Inflammatory macrophage treated with lipopolysaccharide for 4 hours (primary cell): ENCODE measurements around the gene IFT81.

Experiments
- DNase-seq: peaks from one replicate; pipeline ENCODE4 v3.0.0-alpha.2; 2020

The IFT81 gene, protein sequence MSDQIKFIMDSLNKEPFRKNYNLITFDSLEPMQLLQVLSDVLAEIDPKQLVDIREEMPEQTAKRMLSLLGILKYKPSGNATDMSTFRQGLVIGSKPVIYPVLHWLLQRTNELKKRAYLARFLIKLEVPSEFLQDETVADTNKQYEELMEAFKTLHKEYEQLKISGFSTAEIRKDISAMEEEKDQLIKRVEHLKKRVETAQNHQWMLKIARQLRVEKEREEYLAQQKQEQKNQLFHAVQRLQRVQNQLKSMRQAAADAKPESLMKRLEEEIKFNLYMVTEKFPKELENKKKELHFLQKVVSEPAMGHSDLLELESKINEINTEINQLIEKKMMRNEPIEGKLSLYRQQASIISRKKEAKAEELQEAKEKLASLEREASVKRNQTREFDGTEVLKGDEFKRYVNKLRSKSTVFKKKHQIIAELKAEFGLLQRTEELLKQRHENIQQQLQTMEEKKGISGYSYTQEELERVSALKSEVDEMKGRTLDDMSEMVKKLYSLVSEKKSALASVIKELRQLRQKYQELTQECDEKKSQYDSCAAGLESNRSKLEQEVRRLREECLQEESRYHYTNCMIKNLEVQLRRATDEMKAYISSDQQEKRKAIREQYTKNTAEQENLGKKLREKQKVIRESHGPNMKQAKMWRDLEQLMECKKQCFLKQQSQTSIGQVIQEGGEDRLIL

DNA sequence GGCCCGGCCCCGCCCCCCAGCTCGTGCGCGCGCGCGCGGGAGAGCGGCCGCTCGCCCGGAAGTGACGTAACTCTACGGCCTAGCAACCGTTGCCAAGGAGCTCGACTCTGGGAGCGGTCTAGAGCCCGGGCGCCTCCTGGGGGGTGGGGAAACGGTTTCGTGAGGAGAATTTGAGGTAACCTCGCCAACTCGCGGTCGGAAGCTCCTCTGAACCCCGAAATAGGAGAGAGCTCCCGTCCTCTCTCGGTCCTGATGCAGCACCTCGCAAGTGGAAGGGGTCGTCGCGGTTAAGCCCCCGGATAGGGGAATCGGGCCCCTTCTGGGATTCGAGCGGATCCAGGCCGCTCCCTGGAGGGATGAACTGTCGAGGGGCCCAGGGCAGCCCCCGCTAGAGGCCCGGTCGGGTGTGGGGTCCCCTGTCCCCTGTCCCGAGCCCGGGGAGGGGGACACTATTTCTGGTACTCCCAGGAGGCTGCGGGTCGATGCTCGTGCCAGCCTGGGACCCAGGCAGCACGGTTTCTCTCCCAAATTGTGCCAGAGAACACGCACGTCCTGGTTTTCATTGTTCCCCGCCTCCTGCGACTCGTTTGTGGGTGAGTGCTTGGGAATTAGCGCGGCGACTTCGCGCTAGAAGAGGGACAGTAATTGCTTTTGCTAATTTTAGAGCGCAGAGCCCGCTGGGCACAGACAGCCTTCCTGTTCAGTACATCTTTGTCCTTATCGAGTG, at the start of gene IFT81:
Gene IFT81 (plus strand): TSS at position 89 of the 727 bp plus-strand sequence. CDS start 3,024 bp downstream, outside the sequence.
- DNase-seq: peak; percentile 92

DNA sequence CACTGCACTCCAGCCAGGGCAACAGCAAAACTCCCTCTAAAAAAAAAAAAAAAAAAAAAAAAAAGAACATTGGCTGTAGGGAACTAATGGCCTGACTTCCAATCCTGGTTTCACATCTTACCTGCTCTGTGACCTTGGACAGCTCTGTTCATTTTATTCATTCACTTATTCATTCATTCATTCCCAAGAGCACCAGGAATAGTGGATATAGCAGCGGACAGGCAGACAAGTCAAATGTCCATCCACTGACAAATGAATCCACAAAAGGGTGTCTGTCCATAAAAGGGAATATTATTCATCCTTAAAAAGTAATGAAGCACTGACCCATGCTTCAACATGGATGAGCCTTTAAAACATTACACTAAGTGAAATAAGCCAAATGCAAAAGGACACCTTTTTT, 48.3 kb upstream of the IFT81 start:
- no peak for DNase-seq

DNA sequence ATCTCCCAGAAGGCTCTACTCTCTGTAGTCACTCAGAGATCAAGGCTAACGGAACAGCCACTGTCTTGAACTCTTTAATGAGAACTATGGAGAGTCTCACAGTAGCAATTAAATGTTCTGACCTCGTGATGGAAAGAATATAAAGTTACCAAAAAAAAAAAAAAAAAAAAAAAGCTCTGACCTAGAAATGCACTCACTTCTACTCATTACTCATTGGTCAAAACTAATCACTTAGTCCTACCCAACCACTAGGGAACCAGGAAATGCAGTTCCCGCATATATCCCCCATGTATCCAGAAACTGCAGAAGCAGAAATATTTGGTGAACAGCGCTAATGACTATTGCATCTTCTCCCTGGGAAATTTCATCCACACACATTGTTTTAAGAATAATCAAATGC, 46.4 kb upstream of the IFT81 start:
- no peak for DNase-seq

DNA sequence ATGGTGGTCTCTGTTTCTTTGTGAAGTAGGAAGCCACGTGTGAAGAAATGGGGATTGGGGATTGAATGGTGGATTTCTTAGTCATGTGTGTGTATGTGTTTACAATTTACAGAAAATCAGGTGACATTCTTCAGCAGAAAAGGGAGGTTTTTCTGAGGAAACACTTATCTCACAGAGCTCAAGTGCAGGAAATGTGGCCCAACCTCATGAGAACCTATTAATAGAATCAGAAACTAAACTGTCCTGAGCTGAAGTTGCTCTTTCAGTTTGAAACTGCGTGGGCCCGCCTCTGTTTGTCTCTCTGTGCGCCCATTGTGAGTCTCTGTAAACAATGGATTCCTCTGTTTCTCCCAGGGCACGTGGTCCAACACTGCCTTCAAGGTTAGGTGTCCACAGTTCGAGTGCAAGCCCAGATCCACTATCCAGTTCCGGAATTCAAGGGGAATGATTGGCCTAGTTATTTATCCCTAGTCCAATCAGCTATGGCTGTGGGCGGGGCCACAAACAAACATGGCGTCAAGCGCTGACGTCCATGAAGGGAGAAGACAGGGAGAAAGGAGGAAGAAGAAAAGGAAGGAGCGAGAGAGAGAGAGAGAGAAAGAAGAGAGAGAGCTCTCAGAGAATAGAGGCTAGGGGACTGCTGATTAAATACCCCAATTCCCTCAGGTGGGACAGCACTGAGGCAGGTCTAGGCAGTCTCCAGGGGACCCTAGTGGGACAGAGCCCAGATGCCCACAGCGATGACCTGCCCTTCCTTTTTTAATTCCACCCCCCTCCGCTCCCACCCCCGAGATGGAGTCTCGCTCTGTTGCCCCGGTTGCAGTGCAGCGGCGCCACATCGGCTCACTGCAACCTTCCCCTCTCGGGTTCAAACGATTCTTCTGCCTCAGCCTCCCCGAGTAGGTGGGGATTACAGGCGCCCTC, 44.4 kb upstream of the IFT81 start:
- DNase-seq: peak; percentile 96

DNA sequence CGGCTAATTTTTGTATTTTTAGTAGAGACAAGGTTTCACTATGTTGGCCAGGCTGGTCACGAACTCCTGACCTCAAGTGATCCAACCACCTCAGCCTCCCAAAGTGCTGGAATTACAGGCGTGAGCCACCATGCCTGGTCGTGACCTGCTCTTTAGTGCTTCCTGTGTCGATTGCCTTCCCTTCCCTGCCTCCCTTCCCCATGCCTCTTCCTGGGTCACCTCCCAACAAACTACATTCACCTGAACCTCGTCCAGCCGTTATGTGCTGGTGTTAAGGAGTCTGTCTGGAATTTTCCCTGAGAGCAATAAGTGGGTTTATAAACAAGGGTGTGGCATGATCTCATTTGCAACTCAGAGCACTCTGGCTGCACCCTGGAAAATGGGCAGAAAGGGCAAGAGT, 43.7 kb upstream of the IFT81 start:
- no peak for DNase-seq

DNA sequence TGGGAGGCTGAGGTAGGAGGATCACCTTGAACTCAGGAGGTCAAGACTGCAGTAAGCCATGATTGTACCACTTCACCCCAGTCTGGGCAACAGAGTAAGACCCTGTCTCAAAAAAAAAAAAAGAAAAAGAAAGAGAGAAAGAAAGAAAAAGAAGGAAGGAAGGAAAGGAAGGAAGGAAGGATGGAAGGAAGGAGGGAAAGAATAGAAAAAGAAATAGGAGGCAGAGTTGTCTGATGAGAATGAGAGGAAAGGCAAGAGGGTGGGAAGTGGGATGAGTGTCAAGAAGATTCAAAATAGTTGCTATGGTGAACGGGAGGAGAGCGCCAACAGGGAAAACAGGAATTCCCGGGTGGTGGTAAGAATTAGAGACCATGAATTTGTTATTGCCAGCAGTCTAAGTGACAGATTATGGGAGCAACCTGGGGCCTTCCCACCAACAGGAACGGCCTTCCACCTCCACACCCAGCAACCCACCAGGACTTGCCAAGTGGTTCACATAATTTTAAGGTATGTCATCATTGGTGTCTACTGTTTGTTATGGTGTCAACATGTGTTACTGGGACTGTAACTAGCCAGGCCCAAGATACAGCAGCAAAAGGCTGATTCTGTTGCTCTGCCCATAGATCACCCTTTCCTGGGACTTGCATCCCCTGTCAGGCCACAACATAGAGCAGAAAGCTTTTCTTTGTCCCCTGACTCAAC, 39.7 kb upstream of the IFT81 start:
- DNase-seq: no peak

DNA sequence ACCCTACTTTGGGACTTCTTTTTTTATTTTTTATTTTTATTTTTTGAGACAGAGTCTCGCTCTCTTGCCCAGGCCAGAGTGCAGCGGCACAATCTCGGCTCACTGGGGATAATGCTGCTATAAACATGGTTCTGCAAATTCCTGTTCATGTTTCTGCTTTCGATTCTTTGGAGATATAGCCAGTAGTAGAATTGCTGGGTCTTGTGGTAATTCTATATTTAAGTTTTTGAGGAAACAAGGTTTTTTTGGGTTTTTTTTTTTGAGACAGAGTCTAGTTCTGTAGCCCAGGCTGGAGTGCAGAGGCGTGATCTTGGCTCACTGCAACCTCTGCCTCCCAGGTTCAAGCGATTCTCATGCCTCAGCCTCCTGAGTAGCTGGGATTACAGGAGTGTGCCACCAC, 35.9 kb upstream of the IFT81 start:
- peak; percentile 87 for DNase-seq

DNA sequence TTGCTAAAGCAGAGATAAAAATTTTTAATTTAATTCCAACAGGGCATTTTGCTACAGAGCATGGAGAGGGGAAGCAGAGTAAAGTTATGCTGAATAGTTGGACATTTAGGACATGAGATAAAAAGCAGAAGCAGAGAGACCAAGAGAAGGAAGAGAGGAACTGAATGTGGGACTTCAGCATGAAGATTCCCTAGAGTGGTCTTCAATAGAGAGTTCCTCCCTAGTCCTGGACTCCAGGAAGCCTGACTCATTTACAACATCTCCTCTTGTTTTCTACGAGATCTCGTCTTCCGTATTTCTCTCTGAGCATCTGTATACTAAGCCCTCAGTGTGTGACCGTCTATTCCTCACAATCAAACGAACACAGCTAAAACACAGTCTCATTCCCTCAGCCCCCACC, 35.2 kb upstream of the IFT81 start:
- DNase-seq: peak; percentile 84

DNA sequence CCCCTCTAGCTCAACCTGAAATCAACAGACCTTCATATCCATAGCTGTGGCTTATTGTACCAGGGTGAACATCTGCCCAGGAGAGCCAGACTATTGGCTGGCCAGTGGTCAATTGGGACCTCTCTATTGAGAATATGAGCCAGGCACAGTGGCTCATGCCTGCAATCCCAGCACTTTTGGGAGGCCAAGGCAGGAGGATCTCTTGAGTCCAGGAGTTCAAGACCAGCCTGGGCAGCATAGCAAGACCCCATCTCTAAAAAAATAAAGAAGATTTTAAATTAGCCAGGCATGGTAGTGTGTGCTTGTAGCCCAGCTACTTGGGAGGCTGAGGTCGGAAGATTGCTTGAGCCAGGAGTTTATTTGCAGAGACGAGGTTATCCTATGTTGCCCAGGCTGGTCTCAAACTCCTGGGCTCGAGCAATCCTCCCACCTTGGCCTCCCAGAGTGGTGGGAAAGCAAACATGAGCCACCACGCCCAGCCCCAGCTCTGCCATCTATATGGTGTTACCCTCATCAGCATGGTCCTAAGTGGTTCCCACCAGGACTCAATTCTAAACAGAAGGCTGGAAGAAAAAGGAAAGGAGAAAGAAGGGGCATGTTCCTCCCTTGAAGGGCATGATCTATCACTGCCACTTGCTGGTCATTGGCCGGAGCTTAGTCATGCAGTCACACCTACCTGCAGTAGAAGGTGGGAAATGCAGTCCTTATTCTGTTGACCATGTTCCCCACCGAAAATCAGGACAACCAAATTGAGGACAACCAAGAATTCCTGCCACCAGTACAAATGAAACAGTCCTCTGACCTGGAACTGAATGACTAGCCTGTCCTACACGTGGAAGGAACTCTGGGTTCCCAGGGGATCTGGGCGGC, 33.7 kb upstream of the IFT81 start:
- no peak for DNase-seq

DNA sequence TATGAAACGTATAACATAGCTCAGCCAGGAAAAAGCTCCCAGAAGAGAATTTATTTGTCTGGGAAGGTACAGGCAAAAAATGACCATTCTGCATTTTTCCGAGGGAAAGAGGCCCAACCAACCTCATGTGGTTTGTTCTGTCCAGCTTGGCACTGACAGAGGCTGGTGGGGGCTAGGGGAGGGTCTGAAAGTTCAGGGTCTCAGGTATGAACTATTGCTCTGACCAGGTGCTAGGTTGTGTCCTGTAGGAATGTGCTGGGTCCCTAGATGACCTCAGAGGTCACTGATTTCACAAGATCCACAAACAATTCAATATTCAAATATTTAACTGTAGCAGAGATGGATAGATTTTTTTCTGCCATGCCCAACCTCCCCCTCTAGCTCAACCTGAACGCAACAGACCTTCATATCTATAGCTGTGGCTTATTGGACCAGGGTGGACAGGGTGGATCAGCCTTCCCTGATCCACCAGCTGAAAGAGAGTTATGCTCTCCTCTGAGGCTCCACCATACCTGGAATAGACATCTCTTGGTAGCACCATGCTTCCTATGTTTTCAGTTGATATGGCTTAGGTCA, 32.9 kb upstream of the IFT81 start:
- no peak for DNase-seq

DNA sequence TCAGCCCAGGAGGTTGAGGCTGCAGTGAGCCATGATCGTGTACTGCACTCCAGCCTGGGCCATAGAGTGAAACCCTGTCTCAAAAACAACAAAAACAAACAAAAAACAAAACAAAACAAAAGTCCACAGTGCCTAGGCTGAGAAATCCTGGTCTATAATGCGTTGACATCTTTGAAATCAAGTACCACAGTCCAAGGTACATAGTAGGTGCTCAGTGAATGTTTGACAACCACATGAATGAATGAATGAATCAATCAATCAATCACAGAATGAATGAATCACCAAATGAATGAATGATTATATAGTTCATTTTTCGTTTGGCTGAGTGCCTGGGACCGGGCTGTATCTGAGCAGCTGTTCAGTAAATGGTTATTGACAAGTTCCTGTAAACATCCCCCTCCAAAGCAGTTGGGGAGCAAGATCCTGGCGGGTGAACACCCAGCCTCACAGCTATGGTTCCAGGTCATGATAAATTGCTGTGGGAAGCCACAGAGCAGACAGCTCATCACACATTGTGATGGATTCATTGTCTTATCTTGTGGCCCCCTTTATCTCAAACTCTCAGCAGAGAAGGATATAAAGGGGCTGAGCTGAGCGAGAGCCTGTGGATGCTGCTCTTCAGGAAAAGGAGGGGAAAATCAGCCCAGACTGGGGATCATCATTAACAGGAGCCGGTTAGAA, 30.4 kb upstream of the IFT81 start:
- no peak for DNase-seq

DNA sequence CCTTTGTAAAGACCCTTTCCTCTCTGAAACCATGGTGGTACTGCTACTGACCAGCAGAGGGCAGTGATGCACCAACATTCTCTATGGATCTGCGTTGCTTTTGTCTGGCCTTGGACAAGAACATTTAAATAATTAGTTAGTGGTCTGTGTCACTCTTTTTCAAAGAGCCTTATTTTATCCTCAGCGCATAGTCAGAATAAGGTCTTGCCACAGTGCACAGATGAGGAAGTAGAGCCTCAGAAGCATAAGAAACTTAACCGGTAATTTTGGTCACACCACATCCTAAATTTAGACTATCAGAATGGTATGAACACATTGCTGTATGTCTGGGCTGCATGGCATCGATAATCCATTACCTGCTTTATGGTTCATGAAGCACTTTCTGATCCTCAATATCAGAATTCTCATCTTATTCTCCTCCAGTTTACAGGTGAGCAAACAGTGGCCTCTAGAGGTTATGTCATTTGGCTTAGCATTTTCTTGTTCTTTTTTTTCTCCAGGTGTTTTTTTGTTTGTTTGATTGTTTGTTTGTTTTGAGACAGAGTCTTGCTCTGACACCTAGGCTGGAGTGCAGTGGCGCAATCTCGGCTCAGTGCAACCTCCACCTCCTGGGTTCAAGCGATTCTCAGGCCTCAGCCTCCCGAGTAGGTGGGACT, 23.7 kb upstream of the IFT81 start:
- DNase-seq: peak; percentile 65

DNA sequence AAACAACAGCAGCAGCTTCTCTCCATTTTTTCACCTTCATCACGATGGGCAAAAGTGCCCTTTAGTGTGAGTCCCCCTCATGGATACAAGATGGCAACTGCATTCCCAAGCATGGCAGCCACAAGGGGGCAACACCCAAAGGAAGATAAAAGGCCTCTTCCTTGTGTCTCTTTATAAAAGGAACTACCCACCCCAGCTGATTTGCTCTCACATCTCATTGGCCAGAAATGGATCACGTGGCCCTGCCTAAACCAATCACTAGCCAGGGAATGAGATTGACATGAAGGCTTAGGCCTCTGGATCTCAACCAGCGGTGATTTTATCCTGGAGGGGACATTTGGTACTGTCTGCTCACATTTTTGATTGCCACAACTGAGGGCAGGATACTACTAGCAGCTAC, 21.9 kb upstream of the IFT81 start:
- DNase-seq: peak; percentile 72

DNA sequence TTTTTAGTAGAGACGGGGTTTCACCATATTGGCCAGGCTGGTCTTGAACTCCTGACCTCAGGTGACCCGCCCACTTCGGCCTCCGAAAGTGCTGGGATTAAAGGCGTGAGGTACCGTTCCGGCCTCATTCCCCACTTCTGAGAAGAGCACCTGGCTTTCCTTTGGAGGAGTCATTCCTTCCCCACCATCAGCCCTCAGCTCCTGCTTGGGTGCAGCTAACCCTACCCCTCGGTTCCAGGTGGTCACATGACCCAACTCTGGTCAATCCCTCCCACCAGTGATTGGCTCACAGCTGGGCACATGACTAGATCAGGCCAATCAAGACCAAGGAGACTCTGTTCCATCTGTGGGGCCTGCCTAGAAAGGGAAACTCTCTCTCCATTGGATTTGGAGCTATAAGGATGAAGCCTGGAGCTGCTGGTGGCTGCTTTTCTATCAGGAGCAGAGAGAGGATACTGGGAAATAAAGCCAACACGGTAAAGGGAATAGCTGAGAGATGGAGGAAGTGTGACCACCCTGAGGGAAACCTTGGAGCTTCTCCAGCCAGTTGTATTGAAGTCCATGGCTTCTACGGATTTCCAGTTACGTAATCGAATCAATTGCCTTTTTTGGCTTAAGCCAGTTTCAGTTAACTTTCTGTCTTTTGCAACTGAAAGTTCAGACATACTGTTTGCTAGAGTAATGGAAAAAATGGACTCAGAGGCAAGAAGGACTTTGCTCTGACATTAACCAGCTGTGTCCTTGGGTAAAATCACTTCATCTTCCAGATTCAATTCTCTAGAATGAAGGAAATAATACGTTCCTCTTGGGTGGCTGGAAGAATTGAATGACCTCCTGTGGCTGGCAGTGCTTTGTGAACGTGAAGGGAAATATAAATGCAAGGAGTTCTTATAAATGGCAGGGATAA, 19.7 kb upstream of the IFT81 start:
- peak; percentile 77 for DNase-seq

DNA sequence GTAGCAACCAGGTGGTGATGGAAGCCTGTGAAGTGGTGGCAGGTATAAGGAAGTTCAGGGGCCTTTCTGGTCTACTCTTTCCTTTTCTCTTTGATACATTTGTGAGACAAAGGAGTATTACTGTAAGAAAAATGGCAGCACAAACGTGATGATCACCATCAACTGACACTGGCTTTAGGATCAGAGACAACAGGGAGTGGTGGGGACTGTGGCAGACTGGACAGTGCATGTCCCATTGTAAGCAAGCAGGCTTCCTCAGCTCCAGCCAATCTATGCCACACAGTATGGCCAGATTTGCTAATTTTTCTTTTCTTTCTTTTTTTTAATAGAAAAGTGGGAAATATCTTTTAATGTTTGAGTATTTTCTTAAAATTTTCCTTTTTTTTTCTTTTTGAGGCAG, 19.0 kb upstream of the IFT81 start:
- DNase-seq: no peak

DNA sequence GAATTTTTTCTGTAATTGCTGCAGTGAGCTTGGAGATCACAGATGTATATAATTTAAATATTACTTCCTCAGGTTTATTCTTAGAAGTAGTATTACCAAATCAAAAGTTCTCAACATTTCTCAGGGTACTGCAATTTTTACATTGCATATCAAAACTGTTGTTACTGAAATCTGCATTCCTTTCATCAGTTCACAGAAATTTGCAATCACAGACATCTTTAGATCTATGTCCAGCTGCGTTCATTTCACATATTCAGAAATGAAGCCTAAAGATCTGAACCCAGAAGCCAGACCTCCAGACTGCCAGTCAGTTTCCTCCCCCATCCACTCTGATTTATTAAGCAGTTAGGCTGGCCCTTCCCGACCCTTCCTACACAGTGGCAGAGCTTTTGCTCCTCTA, 18.2 kb upstream of the IFT81 start:
- no peak for DNase-seq

DNA sequence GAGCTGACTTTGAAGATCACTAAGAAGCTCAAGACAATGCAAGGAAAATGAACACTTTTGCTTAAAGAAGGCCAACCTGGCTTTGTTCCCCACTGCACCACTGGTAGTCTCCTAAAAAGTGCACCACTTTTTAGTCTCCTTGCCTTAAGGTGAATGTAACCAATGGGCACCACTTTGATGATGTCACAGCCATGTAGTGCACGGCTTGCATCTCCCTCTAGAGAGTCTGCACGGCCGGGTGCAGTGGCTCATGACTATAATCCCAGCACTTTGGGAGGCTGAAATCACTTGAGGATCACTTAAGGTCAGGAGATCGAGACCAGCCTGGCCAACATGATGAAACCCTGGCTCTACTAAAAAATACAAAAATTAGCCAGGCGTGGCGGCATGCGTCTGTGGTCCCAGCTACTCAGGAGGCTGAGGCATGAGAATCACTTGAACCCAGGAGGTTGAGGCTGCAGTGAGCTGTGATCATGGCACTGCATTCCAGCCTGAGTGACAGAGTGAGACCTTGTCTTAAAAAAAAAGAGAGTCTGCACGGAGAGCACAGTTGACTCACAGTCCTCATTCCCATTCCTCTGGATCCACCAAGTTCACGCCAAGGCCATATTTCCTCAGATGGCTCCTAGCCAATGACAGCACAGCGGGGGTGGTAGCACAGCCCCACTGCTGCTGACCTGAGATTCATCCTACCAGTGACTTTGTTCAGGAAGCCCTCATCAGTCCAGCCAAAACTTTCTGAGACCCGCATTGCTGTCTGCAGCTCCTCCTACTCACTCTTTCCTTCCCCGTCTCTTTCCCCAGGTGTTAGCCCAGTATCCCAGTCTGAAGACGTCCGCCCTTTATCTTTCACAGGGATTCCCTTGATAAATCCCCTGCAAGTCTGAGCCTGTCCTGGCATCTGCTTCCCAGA, 16.5 kb upstream of the IFT81 start:
- no peak for DNase-seq
